HCT116 (cell line): ENCODE measurements around the gene XPO4. TPM values are rescaled to one million over a fixed set of nuclear protein-coding genes. Genes with fewer than 3 reads are reported as not detected.

Source experiments
- ATAC-seq: fragments of 200-7000 bp; cut with Tn5 transposase; 2 replicates; pipeline ENCODE4 v1.9.1; 2020; ENCODE audit warnings: mild to moderate bottlenecking, moderate library complexity
- Bru-seq: library from RNA; stranded (reverse); fragments of 400-500 nt; gene quantifications from one replicate; lab custom pipeline; 2021; lab: Mats Ljungman, UMichigan
- BruChase-seq, 2 experiments: library from RNA; stranded (reverse); fragments of 400-500 nt; gene quantifications; one replicate each; lab custom pipeline; 2021; lab: Mats Ljungman, UMichigan
- BruUV-seq: library from RNA; stranded (reverse); fragments of 400-500 nt; replicated peaks from 2 replicates; lab custom pipeline; 2021; lab: Mats Ljungman, UMichigan
- CTCF ChIA-PET: fragments of 300-600 bp; sonication (Branson Sonifier 250); formaldehyde crosslinking; loops from one replicate; lab custom pipeline; 2021; ENCODE audit warnings: antibody characterized with exemption; lab: Charles Lee
- POLR2A ChIA-PET: fragments of 300-600, 350-600 bp; sonication (Branson Sonifier 250); formaldehyde crosslinking; loops from one replicate; lab custom pipeline; 2021; ENCODE audit warnings: antibody characterized with exemption; lab: Charles Lee
- RAD21 ChIA-PET, 2 experiments: fragments of 300-600 bp; sonication (Branson Sonifier 250); formaldehyde crosslinking; loops; one replicate each; lab custom pipeline; 2023; ENCODE audit warnings: low total read pairs in 2 of 2; ENCODE audit not compliant: uncharacterized antibody in 2 of 2, unreplicated experiment in 2 of 2, low non-redundant PET in 1 of 2; lab: Charles Lee
- DNase-seq: peaks from one replicate; pipeline ENCODE4 v3.0.0-alpha.2; 2010; ENCODE audit warnings: low read depth, low spot score
- H2AFZ ChIP-seq: fragments of 200-600 bp; shearing (Covaris generic), sonication (generic); 2 replicates; pipeline ENCODE4 v1.6.1; 2017; ENCODE audit warnings: low read depth, mixed run types, mixed read lengths, antibody characterized with exemption, low read length; ENCODE audit not compliant: poor library complexity, severe bottlenecking
- H3K27ac ChIP-seq: 2 replicates; pipeline ENCODE4 v1.5.1; 2012; ENCODE audit warnings: low read depth, low read length
- H3K27me3 ChIP-seq: fragments of 200-600 bp; sonication (generic); 2 replicates; pipeline ENCODE4 v1.6.1; 2016; ENCODE audit warnings: mixed run types, low read length, mixed read lengths; ENCODE audit not compliant: insufficient read depth
- H3K36me3 ChIP-seq, 2 experiments: fragments of 200-500 bp in 1 of 2; fragments of 200-600 bp in 1 of 2; sonication (Bioruptor generic) in 1 of 2; sonication (generic) in 1 of 2; 2 replicates each; pipeline versions ENCODE4 v1.5.1 to v1.6.1; 2014 to 2016; ENCODE audit warnings: low read length in 2 of 2, inconsistent platforms in 1 of 2, mixed read lengths in 1 of 2, mixed run types in 1 of 2; ENCODE audit not compliant: insufficient read depth in 2 of 2, control insufficient read depth in 1 of 2
- H3K4me1 ChIP-seq, 2 experiments: fragments of 200-600 bp in 1 of 2; sonication (generic) in 1 of 2; 2 replicates each; pipeline versions ENCODE4 v1.5.1 to v1.6.1; 2012 to 2017; ENCODE audit warnings: low read length in 2 of 2, inconsistent platforms in 1 of 2, mild to moderate bottlenecking in 1 of 2, mixed read lengths in 1 of 2, mixed run types in 1 of 2, moderate library complexity in 1 of 2; ENCODE audit not compliant: insufficient read depth in 2 of 2, control insufficient read depth in 1 of 2
- H3K4me2 ChIP-seq: fragments of 200-600 bp; sonication (generic); 2 replicates; pipeline ENCODE4 v1.6.1; 2017; ENCODE audit warnings: mixed run types, low read length, mixed read lengths
- H3K4me3 ChIP-seq, 2 experiments: fragments of 200-600 bp in 1 of 2; sonication (generic) in 1 of 2; replicated peaks in 1 of 2; 2 replicates each; pipeline ENCODE4 v1.5.1; 2011 to 2016; ENCODE audit warnings: low read length in 2 of 2, control low read depth in 1 of 2, low read depth in 1 of 2, mild to moderate bottlenecking in 1 of 2, mixed read lengths in 1 of 2, mixed run types in 1 of 2
- H3K79me2 ChIP-seq: fragments of 200-600 bp; sonication (generic); 2 replicates; pipeline ENCODE4 v1.6.1; 2017; ENCODE audit warnings: mild to moderate bottlenecking, mixed run types, low read length, moderate library complexity, mixed read lengths; ENCODE audit not compliant: insufficient read depth
- H3K9ac ChIP-seq: fragments of 200-600 bp; sonication (generic); 2 replicates; pipeline ENCODE4 v1.6.1; 2016; ENCODE audit warnings: low read length, mixed read lengths
- H3K9me2 ChIP-seq: fragments of 200-600 bp; sonication (generic), shearing (Covaris generic); 2 replicates; pipeline ENCODE4 v1.6.1; 2017; ENCODE audit warnings: mixed run types, mild to moderate bottlenecking, moderate library complexity; ENCODE audit not compliant: insufficient read depth
- H3K9me3 ChIP-seq, 2 experiments: fragments of 200-500 bp in 1 of 2; fragments of 200-600 bp in 1 of 2; sonication (Bioruptor generic) in 1 of 2; sonication (generic) in 1 of 2; 2 replicates each; pipeline ENCODE4 v1.6.1; 2014 to 2017; ENCODE audit warnings: low read length in 2 of 2, mixed read lengths in 2 of 2, inconsistent platforms in 1 of 2, low read depth in 1 of 2, mild to moderate bottlenecking in 1 of 2, mixed run types in 1 of 2, moderate library complexity in 1 of 2; ENCODE audit not compliant: control insufficient read depth in 1 of 2, insufficient read depth in 1 of 2
- H4K20me1 ChIP-seq: fragments of 200-600 bp; sonication (generic), shearing (Covaris generic); 2 replicates; pipeline ENCODE4 v1.6.1; 2017; ENCODE audit warnings: mixed run types, mild to moderate bottlenecking, moderate library complexity; ENCODE audit not compliant: insufficient read depth
- ATF3 ChIP-seq: IDR thresholded peaks from 2 replicates; pipeline ENCODE4 v1.6.1; 2012
- CEBPB ChIP-seq: IDR thresholded peaks from 2 replicates; pipeline ENCODE4 v1.6.1; 2012; ENCODE audit warnings: low read depth
- EGR1 ChIP-seq: IDR thresholded peaks from 2 replicates; pipeline ENCODE4 v1.6.1; 2012; ENCODE audit warnings: low read depth
- ELF1 ChIP-seq: IDR thresholded peaks from 2 replicates; pipeline ENCODE4 v1.6.1; 2012; ENCODE audit warnings: low read depth, borderline replicate concordance
- EZH2 ChIP-seq: fragments of 200-600 bp; sonication (generic); IDR thresholded peaks from 2 replicates; pipeline ENCODE4 v1.6.1; 2017; ENCODE audit warnings: antibody characterized with exemption, mixed run types
- EZH2phosphoT487 ChIP-seq: fragments of 200-600 bp; IDR thresholded peaks from 2 replicates; pipeline ENCODE4 v1.6.1; 2018; ENCODE audit warnings: antibody characterized with exemption, borderline replicate concordance
- JUND ChIP-seq: IDR thresholded peaks from 2 replicates; pipeline ENCODE4 v1.6.1; 2012
- MAX ChIP-seq: IDR thresholded peaks from 2 replicates; pipeline ENCODE4 v1.6.1; 2012
- POLR2A ChIP-seq: IDR thresholded peaks from 2 replicates; pipeline ENCODE4 v1.7.0; 2011; ENCODE audit warnings: borderline replicate concordance; ENCODE audit not compliant: insufficient read depth, insufficient read length; ENCODE audit errors: extremely low read depth
- POLR2AphosphoS5 ChIP-seq: IDR thresholded peaks from 2 replicates; pipeline ENCODE4 v1.6.1; 2011; ENCODE audit warnings: mild to moderate bottlenecking, low read depth, low read length, moderate library complexity
- RAD21 ChIP-seq: IDR thresholded peaks from 2 replicates; pipeline ENCODE4 v1.6.1; 2012; ENCODE audit warnings: low read depth, mild to moderate bottlenecking
- REST ChIP-seq: IDR thresholded peaks from 2 replicates; pipeline ENCODE4 v1.6.1; 2012; ENCODE audit warnings: low read depth
- SIN3A ChIP-seq: IDR thresholded peaks from 2 replicates; pipeline ENCODE4 v1.6.1; 2012; ENCODE audit warnings: low read depth
- SP1 ChIP-seq: IDR thresholded peaks from 2 replicates; pipeline ENCODE4 v1.6.1; 2012; ENCODE audit warnings: low read depth
- TCF7L2 ChIP-seq: IDR thresholded peaks from 2 replicates; pipeline ENCODE4 v1.7.0; 2011; ENCODE audit warnings: borderline replicate concordance, inconsistent platforms; ENCODE audit not compliant: insufficient read depth, insufficient read length; ENCODE audit errors: extremely low read depth
- YY1 ChIP-seq: IDR thresholded peaks from 2 replicates; pipeline ENCODE4 v1.6.1; 2011; ENCODE audit warnings: low read length, low read depth, moderate library complexity, mild to moderate bottlenecking; ENCODE audit not compliant: insufficient replicate concordance; ENCODE audit errors: extremely low read depth
- ZBTB33 ChIP-seq: IDR thresholded peaks from 2 replicates; pipeline ENCODE4 v1.6.1; 2011; ENCODE audit warnings: mild to moderate bottlenecking, low read length, moderate library complexity; ENCODE audit not compliant: insufficient replicate concordance; ENCODE audit errors: extremely low read depth
- ZFX ChIP-seq: fragments of 450-650 bp; IDR thresholded peaks from 2 replicates; pipeline ENCODE4 v1.6.1; 2017
- ZNF274 ChIP-seq: fragments of 200-500 bp; sonication (Bioruptor generic); IDR thresholded peaks from 2 replicates; pipeline ENCODE4 v1.6.1; 2014; ENCODE audit warnings: mild to moderate bottlenecking, low read depth, low read length, inconsistent platforms
- intact Hi-C: fragments of 100-400 bp; cut with micrococcal nuclease; formaldehyde crosslinking; loops from 2 replicates; pipeline ENCODE4 v1.10.0; 2022
- long read RNA-seq: library from polyadenylated mRNA; unstranded; transcript quantifications from one replicate; pipeline ENCODE4 v2.0.0, GENCODE V29; 2021; ENCODE audit not compliant: unreplicated experiment
- polyA plus RNA-seq: library from polyadenylated mRNA; unstranded; fragments of >200 nt; gene quantifications from 2 replicates; pipeline ENCODE4 v1.2.1, GENCODE V29; 2012; ENCODE audit warnings: missing spikeins
- total RNA-seq: library from RNA; stranded (reverse); gene quantifications from one replicate; pipeline ENCODE4 v1.2.1, GENCODE V29; 2021; ENCODE audit not compliant: unreplicated experiment

XPO4 gene
- 29.7 TPM for total RNA-seq
- polyA plus RNA-seq = 3.6 and 4.8 TPM in 2 replicates
- Bru-seq, nascent RNA = percentile 89 among the genes with signal in this experiment
- BruChase-seq, experiment 1, labeled RNA remaining after a 6-hour chase = percentile 87 among the genes with signal in this experiment
- percentile 85 among the genes with signal in this experiment for BruChase-seq, experiment 2, labeled RNA remaining after a 2-hour chase
- long read RNA-seq, full-length matches to known transcripts = 18 of 34 reads
- long read RNA-seq, partial matches to known transcripts = 5 of 34 reads
- long read RNA-seq, other reads (novel, unspliced or antisense) = 11 of 34 reads

GRCh38 chr13:20902438-20903163 is at the start of gene XPO4:
TSS of gene XPO4 (minus strand) at chr13:20902746. CDS start at chr13:20902738, 8 bp downstream.
- H3K4me2 ChIP-seq = peak within 1 kb of the TSS; percentile 84
- intact Hi-C loops = no loop called here
- H3K4me1 ChIP-seq = peaks cover 3 to 15% of the 10 kb centered on the region in 2 experiments; a peak in 3 of 4 replicates
- ATAC-seq = peak; percentile 91
- H3K9ac ChIP-seq = peak within 1 kb of the TSS; percentile 98
- no peaks in the 10 kb centered on the region for H3K27me3 ChIP-seq
- no peak within 1 kb of the TSS for H2AFZ ChIP-seq
- peak within 1 kb of the TSS; percentile 93 to 98 for H3K4me3 ChIP-seq
- no peaks in the 10 kb centered on the region for H3K9me2 ChIP-seq
- DNase-seq = peak; percentile 36
- H3K27ac ChIP-seq = peak within 1 kb of the TSS; percentile 76
- POLR2A ChIA-PET = interaction anchor here (0.7 kb wide), 1 partner anchor 530 kb away, joined by 3 read pairs; no protein-coding TSS in a partner anchor
- peaks cover 49% of the 10 kb centered on the region for H3K79me2 ChIP-seq
- no peaks in the 10 kb centered on the region for H3K9me3 ChIP-seq
- RAD21 ChIA-PET = no interaction called here
- no TSS peak for BruUV-seq
- CTCF ChIA-PET = no interaction called here
- peaks cover 2 to 10% of the 10 kb centered on the region in 2 experiments; a peak in 2 of 4 replicates for H3K36me3 ChIP-seq
- H4K20me1 ChIP-seq = peaks cover 3% of the 10 kb centered on the region; the same call in 1 of the 2 replicates
- no peak for TF ChIP-seq ELF1
- TF ChIP-seq RAD21 = no peak
- peak; percentile 60 for TF ChIP-seq POLR2AphosphoS5
- TF ChIP-seq REST = no peak
- no peak; the same call in 1 of the 2 replicates for TF ChIP-seq SIN3A
- TF ChIP-seq ZBTB33 = no peak
- TF ChIP-seq EGR1 = no peak
- no peak for TF ChIP-seq EZH2phosphoT487
- no peak for TF ChIP-seq CEBPB
- TF ChIP-seq ZFX = peak; percentile 88
- no peak for TF ChIP-seq ZNF274
- no peak for TF ChIP-seq ATF3
- peak; percentile 14 for TF ChIP-seq TCF7L2
- no peak for TF ChIP-seq JUND
- TF ChIP-seq POLR2A = peak; percentile 69
- TF ChIP-seq YY1 = peak; percentile 92
- TF ChIP-seq EZH2 = no peak
- TF ChIP-seq SP1 = no peak
- TF ChIP-seq MAX = peak; percentile 72
